OCI-LY1 (cell line): ENCODE results near the gene KIF20B.
"Not testable (repeated sequence)": the region's sequence is repeated elsewhere in the genome, so short reads cannot be mapped to it uniquely, and the experiment has no call there.

Experiments used
- H2AFZ ChIP-seq: fragments of 200-600 bp; sonication (generic), shearing (Covaris generic); 2 replicates; pipeline ENCODE4 v1.6.0; 2014; ENCODE audit warnings: antibody characterized with exemption, mild to moderate bottlenecking, low read length
- H3F3A ChIP-seq: fragments of 200-600 bp; sonication (generic), shearing (Covaris generic); 2 replicates; pipeline ENCODE4 v1.6.0; 2014; ENCODE audit warnings: mild to moderate bottlenecking, antibody characterized with exemption, low read length, moderate library complexity; ENCODE audit not compliant: insufficient read depth
- H3K27ac ChIP-seq: fragments of 200-600 bp; sonication (generic); 2 replicates; pipeline ENCODE4 v1.5.1; 2014; ENCODE audit warnings: low read length, mixed run types, mild to moderate bottlenecking, low read depth; ENCODE audit not compliant: poor library complexity, severe bottlenecking
- H3K27me3 ChIP-seq: fragments of 200-600 bp; sonication (generic); 2 replicates; pipeline ENCODE4 v1.6.0; 2014; ENCODE audit warnings: antibody characterized with exemption, mild to moderate bottlenecking, low read length, moderate library complexity; ENCODE audit not compliant: insufficient read depth
- H3K36me3 ChIP-seq: fragments of 200-600 bp; sonication (generic); 2 replicates; pipeline ENCODE4 v1.6.1; 2014; ENCODE audit warnings: mild to moderate bottlenecking, antibody characterized with exemption, low read length, moderate library complexity, mixed read lengths; ENCODE audit not compliant: insufficient read depth
- H3K4me1 ChIP-seq: fragments of 200-600 bp; sonication (generic); 2 replicates; pipeline ENCODE4 v1.5.1; 2014; ENCODE audit warnings: mild to moderate bottlenecking, low read length, moderate library complexity; ENCODE audit not compliant: insufficient read depth, severe bottlenecking
- H3K4me2 ChIP-seq: fragments of 200-600 bp; sonication (generic), shearing (Covaris generic); 2 replicates; pipeline ENCODE4 v1.6.1; 2014; ENCODE audit warnings: low read length
- H3K4me3 ChIP-seq: fragments of 200-600 bp; sonication (generic); 2 replicates; pipeline ENCODE4 v1.5.1; 2014; ENCODE audit warnings: low read length, low read depth, mild to moderate bottlenecking, mixed read lengths; ENCODE audit not compliant: poor library complexity, severe bottlenecking
- H3K79me2 ChIP-seq: fragments of 200-600 bp; shearing (Covaris generic); 2 replicates; pipeline ENCODE4 v1.6.1; 2016; ENCODE audit warnings: mixed run types, low read length, mixed read lengths; ENCODE audit not compliant: insufficient read depth
- H3K9ac ChIP-seq: fragments of 200-600 bp; sonication (generic), shearing (Covaris generic); 2 replicates; pipeline ENCODE4 v1.6.1; 2014; ENCODE audit warnings: mild to moderate bottlenecking, low read length, mixed read lengths
- H3K9me2 ChIP-seq: fragments of 200-600 bp; sonication (generic), shearing (Covaris generic); 2 replicates; pipeline ENCODE4 v1.6.1; 2014; ENCODE audit warnings: low read depth, mild to moderate bottlenecking, low read length, mixed read lengths
- H3K9me3 ChIP-seq: fragments of 200-600 bp; shearing (Covaris generic); 2 replicates; pipeline ENCODE4 v1.6.1; 2014; ENCODE audit warnings: low read length, mixed read lengths
- H4K20me1 ChIP-seq: fragments of 200-600 bp; sonication (generic), shearing (Covaris generic); 2 replicates; pipeline ENCODE4 v1.6.0; 2016; ENCODE audit warnings: mild to moderate bottlenecking, low read length; ENCODE audit not compliant: insufficient read depth
- CTCF ChIP-seq: fragments of 200-600 bp; sonication (generic), shearing (Covaris generic); IDR thresholded peaks from 2 replicates; pipeline ENCODE4 v1.5.1; 2017; ENCODE audit warnings: mild to moderate bottlenecking, antibody characterized with exemption, low read length, moderate library complexity, mixed read lengths
- EZH2 ChIP-seq: fragments of 200-600 bp; sonication (generic), shearing (Covaris generic); IDR thresholded peaks from 2 replicates; pipeline ENCODE4 v1.8.0; 2017; ENCODE audit warnings: borderline replicate concordance, mixed run types, mild to moderate bottlenecking, antibody characterized with exemption, low read length, moderate library complexity, mixed read lengths

KIF20B gene

GRCh38 chr10:89759531-89759930 lies 58.1 kb downstream of the KIF20B start:
- H3K79me2 ChIP-seq = no peaks in the 10 kb centered on the region
- no peaks in the 10 kb centered on the region for H3K9me2 ChIP-seq
- no peaks in the 10 kb centered on the region for H3K27me3 ChIP-seq
- no peak overlapping the region for H3K27ac ChIP-seq
- no peak overlapping the region for H2AFZ ChIP-seq
- no peak overlapping the region for H3K4me2 ChIP-seq
- no peak for TF ChIP-seq CTCF
- no peak for TF ChIP-seq EZH2
- peaks cover 46% of the 10 kb centered on the region for H3K36me3 ChIP-seq
- H3K9me3 ChIP-seq = no peaks in the 10 kb centered on the region
- H3K4me1 ChIP-seq = no peaks in the 10 kb centered on the region
- H3F3A ChIP-seq = no peaks in the 10 kb centered on the region
- no peak overlapping the region for H3K9ac ChIP-seq
- H4K20me1 ChIP-seq = no peaks in the 10 kb centered on the region
- H3K4me3 ChIP-seq = no peak overlapping the region

- H3K9ac ChIP-seq, H3K79me2 ChIP-seq, H3K27ac ChIP-seq, H3F3A ChIP-seq, H3K4me3 ChIP-seq, H3K4me1 ChIP-seq, H2AFZ ChIP-seq, H3K9me3 ChIP-seq, H3K27me3 ChIP-seq, H4K20me1 ChIP-seq, H3K4me2 ChIP-seq, H3K9me2 ChIP-seq: not testable (repeated sequence)
- peaks cover 56% of the 10 kb centered on the region for H3K36me3 ChIP-seq
These were observed 62.3 kb downstream of the KIF20B start for GRCh38 chr10:89763671-89764070.

- no peaks in the 10 kb centered on the region for H3K27me3 ChIP-seq
- H3K79me2 ChIP-seq = no peaks in the 10 kb centered on the region
- no peak for TF ChIP-seq CTCF
- no peak for TF ChIP-seq EZH2
- no peak overlapping the region for H3K9ac ChIP-seq
- H3K4me3 ChIP-seq = no peak overlapping the region
- no peaks in the 10 kb centered on the region for H3K9me2 ChIP-seq
- H3K36me3 ChIP-seq = peaks cover 68% of the 10 kb centered on the region
- H3K4me2 ChIP-seq = no peak overlapping the region
- H3F3A ChIP-seq = no peaks in the 10 kb centered on the region
- no peaks in the 10 kb centered on the region for H4K20me1 ChIP-seq
- H3K9me3 ChIP-seq = no peaks in the 10 kb centered on the region
- H3K4me1 ChIP-seq = no peaks in the 10 kb centered on the region
- no peak overlapping the region for H3K27ac ChIP-seq
- no peak overlapping the region for H2AFZ ChIP-seq
These were observed 70.3 kb downstream of the KIF20B start for GRCh38 chr10:89771684-89772083.

- Histone ChIP-seq H3K9me3 (no peaks in the 10 kb centered on the region), H3K79me2 (no peaks in the 10 kb centered on the region), H2AFZ (no peak overlapping the region), H3K27ac (no peak overlapping the region), H3K4me2 (no peak overlapping the region), H3F3A (no peaks in the 10 kb centered on the region), H3K4me1 (no peaks in the 10 kb centered on the region), H4K20me1 (no peaks in the 10 kb centered on the region), H3K9ac (no peak overlapping the region), H3K9me2 (no peaks in the 10 kb centered on the region), H3K36me3 (peaks cover 63% of the 10 kb centered on the region), H3K27me3 (no peaks in the 10 kb centered on the region), H3K4me3 (no peak overlapping the region)
- TF ChIP-seq EZH2 (no peak), CTCF (no peak)
These were observed 71.7 kb downstream of the KIF20B start for GRCh38 chr10:89773081-89773480.
